Adrenal gland (tissue), 12 donors: Measurements from ENCODE around the gene KCTD3. TPM values are rescaled to one million over a fixed set of nuclear protein-coding genes. Genes with fewer than 3 reads are reported as not detected.
A peak's percentile ranks its signal among the peaks of the same experiment; 100 is the strongest.

Experiments used
- DNase-seq, 7 donors: peaks; one replicate each; pipeline ENCODE4 v3.0.0-alpha.2; 2019 to 2020
- H3K27ac ChIP-seq, 5 donors: fragments of 200-600 bp; sonication (generic) in 4 of 5; 1 replicate in 3 of 5; 2 replicates in 2 of 5; pipeline versions ENCODE4 v1.5.1 to v1.8.0; 2016 to 2020; ENCODE audit warnings: mild to moderate bottlenecking in 1 of 5
- H3K27me3 ChIP-seq: fragments of 200-600 bp; 2 replicates; pipeline ENCODE4 v1.8.0; 2021
- H3K36me3 ChIP-seq, 2 donors: fragments of 200-600 bp; replicated peaks in 1 of 2; 1 replicate in 1 of 2; 2 replicates in 1 of 2; pipeline versions ENCODE4 v1.5.1 to v1.8.0; 2018 to 2022
- H3K4me1 ChIP-seq, 2 donors: fragments of 200-600 bp; replicated peaks in 1 of 2; 1 replicate in 1 of 2; 2 replicates in 1 of 2; pipeline versions ENCODE4 v1.5.1 to v1.8.0; 2018 to 2021
- H3K4me3 ChIP-seq, 4 donors: fragments of 200-600 bp; sonication (generic) in 3 of 4; one replicate each; pipeline ENCODE4 v1.5.1; 2016 to 2018
- H3K9me3 ChIP-seq, 3 donors: fragments of 200-600 bp; sonication (generic) in 1 of 3; replicated peaks in 1 of 3; 1 replicate in 2 of 3; 2 replicates in 1 of 3; pipeline versions ENCODE4 v1.5.1 to v1.8.0; 2016 to 2021
- CTCF ChIP-seq, 6 experiments: fragments of 450-650 bp in 4 of 6; fragments of 200-600 bp in 2 of 6; sonication (generic) in 1 of 6; IDR thresholded peaks; 1 replicate in 5 of 6; 2 replicates in 1 of 6; pipeline versions ENCODE4 v1.5.1 to v1.8.0; 2016 to 2021; ENCODE audit warnings: antibody characterized with exemption in 6 of 6, mild to moderate bottlenecking in 2 of 6, moderate library complexity in 1 of 6
- POLR2A ChIP-seq, 2 donors: fragments of 450-650 bp; IDR thresholded peaks; one replicate each; pipeline ENCODE4 v1.6.1; 2017; ENCODE audit warnings: antibody characterized with exemption in 2 of 2, mild to moderate bottlenecking in 2 of 2, moderate library complexity in 1 of 2
- WGBS, 4 donors: extraction: QIAGEN DNeasy Blood & Tissue Kit in 2 of 4; methylation state at CpG; one replicate each; pipeline versions ENCODE4 v1.1.5 to v1.1.7; 2013 to 2017; 5-methylcytosine and 5-hydroxymethylcytosine counted together
- intact Hi-C, 2 donors: fragments of 100-400 bp; cut with DNase I; formaldehyde crosslinking; loops; one replicate each; pipeline versions ENCODE4 v1.14.1 to v1.15.0; 2022 to 2023
- polyA plus RNA-seq, 3 donors: library from polyadenylated mRNA; stranded (reverse); fragments of 200-250 nt in 2 of 3; fragments of 350-450 nt in 1 of 3; fragmentation: Illumina TruSeq in 1 of 3; extraction: RNeasy Lipid Tissue Mini Kit (QIAGEN cat#74804) in 1 of 3; gene quantifications; one replicate each; pipeline ENCODE4 v1.2.3, GENCODE V29; 2013 to 2014
- total RNA-seq, 9 donors: library from RNA; depleted of rRNA in 4 of 9; stranded (reverse); fragments of >200 nt in 4 of 9; fragments of 120-200 nt in 1 of 9; fragmentation: NEBNext Ultra II Directional in 1 of 9; extraction: Animal tissue kit (Norgen Biotek cat#: 25700) in 1 of 9; gene quantifications; one replicate each; pipeline versions ENCODE4 v1.1.0 to v1.2.4, GENCODE V29; 2013 to 2023
- donor health status: healthy with polysubstance abuse.
- donor health status: Bipolar disorder and iron deficiency.
- donor health status: DM: yes; HTN: yes; CAD: no.
- donor health status: DM: no; HTN: no; CAD: no.
- donor health status: DM: no; HTN: no; CAD: no.
- donor health status: DM: yes; HTN: yes; CAD: no.

Gene KCTD3
- total and polyA plus RNA-seq, 12 donors, result 78.0 to 169 (median 116) TPM

DNA sequence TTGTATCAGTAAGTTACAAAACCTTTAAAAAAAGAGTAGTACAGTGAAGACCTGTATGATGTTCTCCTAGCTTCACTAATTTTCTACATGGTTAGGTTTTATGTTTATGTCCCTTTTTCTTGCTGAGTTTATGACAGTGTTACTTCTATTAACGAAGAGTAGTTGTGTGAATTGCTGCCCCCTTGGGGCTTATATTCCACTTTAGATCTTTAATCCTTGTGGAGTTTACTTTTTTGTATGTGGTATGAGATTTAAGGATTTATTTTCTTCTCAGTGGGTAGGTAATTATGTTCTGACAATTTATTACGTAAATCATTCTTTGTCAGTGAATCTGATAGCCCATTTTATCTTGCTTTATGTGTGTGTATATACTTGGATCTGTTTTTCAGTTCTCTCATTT lies 14.8 kb downstream of the KCTD3 start:
- WGBS, 4 donors, result 81 to 87% (median 83%) methylated on average over 2 of the region's 2 CpGs
- no peak overlapping the region for H3K4me3 ChIP-seq
- DNase-seq, result no peak
- intact Hi-C loops, result no loop called here
- H3K9me3 ChIP-seq, result no peaks in the 10 kb centered on the region
- H3K4me1 ChIP-seq, result peaks cover 0 to 14% of the 10 kb centered on the region in 2 donors
- no peak for TF ChIP-seq CTCF (IDR thresholded peaks at IDR 0.05)
- no peak for TF ChIP-seq POLR2A (IDR thresholded peaks at IDR 0.05)
- H3K36me3 ChIP-seq, result peaks cover 0 to 40% of the 10 kb centered on the region in 2 donors
- no peaks in the 10 kb centered on the region for H3K27me3 ChIP-seq
- peak overlapping the region in 2 of 5 donors; percentile 68 to 86 for H3K27ac ChIP-seq

DNA sequence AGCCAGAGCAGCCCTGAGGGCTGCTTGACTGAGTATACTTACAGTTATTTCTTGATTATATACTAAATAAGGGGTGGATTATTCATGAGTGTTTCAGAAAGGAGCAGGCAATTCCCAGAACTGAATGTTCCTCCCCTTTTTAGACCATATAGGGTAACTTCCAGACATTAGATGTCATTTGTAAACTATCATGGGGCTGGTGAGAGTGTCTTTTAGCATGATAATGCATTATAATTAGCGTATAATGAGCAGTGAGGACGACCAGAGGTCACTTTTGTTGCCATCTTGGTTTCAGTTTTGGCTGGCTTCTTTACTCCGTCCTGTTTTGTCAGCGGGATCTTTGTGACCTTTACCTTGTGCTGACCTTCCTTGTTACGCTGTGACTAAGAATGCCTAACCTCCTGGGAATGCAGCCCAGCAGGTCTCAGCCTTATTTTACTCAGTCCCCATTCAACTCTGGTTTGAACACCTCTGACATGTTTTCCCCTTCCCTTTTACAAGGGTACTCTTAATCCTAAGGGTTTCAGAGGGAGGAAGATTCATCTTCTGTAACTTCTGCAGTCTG lies 16.2 kb downstream of the KCTD3 start:
- H3K36me3 ChIP-seq, result peaks cover 0 to 32% of the 10 kb centered on the region in 2 donors
- no peaks in the 10 kb centered on the region for H3K27me3 ChIP-seq
- H3K4me1 ChIP-seq, result peaks cover 5 to 17% of the 10 kb centered on the region in 2 donors
- TF ChIP-seq POLR2A (IDR thresholded peaks at IDR 0.05), result no peak
- TF ChIP-seq CTCF (IDR thresholded peaks at IDR 0.05), result no peak
- H3K4me3 ChIP-seq, result peak overlapping the region in 1 of 4 donors; percentile 9
- H3K9me3 ChIP-seq, result no peaks in the 10 kb centered on the region
- peak; percentile 51 to 81 (median 75) for DNase-seq
- peak overlapping the region; percentile 44 to 86 (median 68) for H3K27ac ChIP-seq
- whole genome bisulfite sequencing, 4 donors, result 37 to 60% (median 49%) methylated on average over 5 of the region's 5 CpGs
- intact Hi-C loops, result no loop called here

GRCh38 chr1:215584389-215584788 lies 17.3 kb downstream of the KCTD3 start:
- Histone ChIP-seq H3K27ac (peak overlapping the region in 2 of 5 donors; percentile 20 to 68), H3K9me3 (no peaks in the 10 kb centered on the region), H3K36me3 (peaks cover 0 to 21% of the 10 kb centered on the region in 2 donors), H3K4me3 (no peak overlapping the region), H3K27me3 (no peaks in the 10 kb centered on the region), H3K4me1 (peaks cover 5 to 26% of the 10 kb centered on the region in 2 donors)
- no peak for TF ChIP-seq CTCF (IDR thresholded peaks at IDR 0.05)
- TF ChIP-seq POLR2A (IDR thresholded peaks at IDR 0.05), result no peak
- intact Hi-C loops, result no loop called here
- DNase-seq, result no peak
- 56 to 77% (median 68%) methylated on average over 1 of the region's 1 CpG for WGBS, 4 donors

DNA sequence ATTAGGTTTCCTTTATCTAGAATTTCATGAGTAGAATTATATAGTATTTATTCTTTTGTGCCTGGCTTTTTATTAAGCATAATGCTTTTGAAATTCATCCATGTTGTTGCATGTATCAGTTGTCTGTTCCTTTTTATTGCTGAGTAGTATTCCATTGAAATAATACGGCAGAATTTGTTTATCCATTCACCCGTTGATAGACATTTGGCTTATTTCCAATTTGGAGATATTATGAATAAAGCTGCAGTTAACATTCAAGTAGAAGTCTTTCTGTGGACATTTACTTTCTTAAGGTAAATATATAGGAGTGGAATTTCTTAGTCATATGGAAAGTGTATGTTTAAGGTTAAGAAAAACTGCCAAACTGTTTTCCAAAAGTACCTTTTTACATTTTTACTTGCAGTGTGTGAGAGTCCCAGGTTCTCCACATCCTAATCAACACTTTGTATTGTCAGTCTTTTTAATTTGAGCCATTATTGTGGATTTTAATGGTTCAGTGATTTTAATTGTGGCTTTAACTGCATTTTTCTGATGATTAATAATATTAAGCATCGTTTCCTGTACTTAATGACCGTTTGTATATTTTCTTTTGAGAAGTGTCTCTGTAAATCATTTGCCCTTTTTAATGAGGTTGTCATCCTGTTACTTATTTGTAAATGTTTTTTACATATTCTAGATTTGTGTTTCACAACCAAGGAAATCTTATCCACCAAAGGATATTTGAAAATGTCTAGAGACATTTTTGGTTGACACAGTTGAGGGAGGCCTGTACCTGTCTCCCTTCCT lies 22.7 kb downstream of the KCTD3 start:
- 66 to 83% (median 78%) methylated on average over 4 of the region's 4 CpGs for WGBS, 4 donors
- Histone ChIP-seq H3K36me3 (no peaks in the 10 kb centered on the region), H3K9me3 (no peaks in the 10 kb centered on the region), H3K27me3 (no peaks in the 10 kb centered on the region), H3K4me1 (peaks cover 5 to 33% of the 10 kb centered on the region in 2 donors), H3K27ac (no peak overlapping the region), H3K4me3 (no peak overlapping the region)
- TF ChIP-seq POLR2A (IDR thresholded peaks at IDR 0.05) (no peak), CTCF (IDR thresholded peaks at IDR 0.05) (no peak)
- intact Hi-C loops, result no loop called here
- no peak for DNase-seq
